GM08714 (cell line): ENCODE measurements around the gene AP5S1.
A peak's percentile ranks its signal among the peaks of the same experiment; 100 is the strongest.

Experiments
- H3K4me3 ChIP-seq: fragments of 200-500 bp; sonication (Bioruptor generic); 2 replicates; pipeline ENCODE4 v1.5.1; 2014; ENCODE audit warnings: mild to moderate bottlenecking, low read length, inconsistent platforms
- ZNF274 ChIP-seq: IDR thresholded peaks from 2 replicates; pipeline ENCODE4 v1.6.1; 2012; ENCODE audit warnings: mild to moderate bottlenecking, low read depth, low read length

The AP5S1 gene

DNA sequence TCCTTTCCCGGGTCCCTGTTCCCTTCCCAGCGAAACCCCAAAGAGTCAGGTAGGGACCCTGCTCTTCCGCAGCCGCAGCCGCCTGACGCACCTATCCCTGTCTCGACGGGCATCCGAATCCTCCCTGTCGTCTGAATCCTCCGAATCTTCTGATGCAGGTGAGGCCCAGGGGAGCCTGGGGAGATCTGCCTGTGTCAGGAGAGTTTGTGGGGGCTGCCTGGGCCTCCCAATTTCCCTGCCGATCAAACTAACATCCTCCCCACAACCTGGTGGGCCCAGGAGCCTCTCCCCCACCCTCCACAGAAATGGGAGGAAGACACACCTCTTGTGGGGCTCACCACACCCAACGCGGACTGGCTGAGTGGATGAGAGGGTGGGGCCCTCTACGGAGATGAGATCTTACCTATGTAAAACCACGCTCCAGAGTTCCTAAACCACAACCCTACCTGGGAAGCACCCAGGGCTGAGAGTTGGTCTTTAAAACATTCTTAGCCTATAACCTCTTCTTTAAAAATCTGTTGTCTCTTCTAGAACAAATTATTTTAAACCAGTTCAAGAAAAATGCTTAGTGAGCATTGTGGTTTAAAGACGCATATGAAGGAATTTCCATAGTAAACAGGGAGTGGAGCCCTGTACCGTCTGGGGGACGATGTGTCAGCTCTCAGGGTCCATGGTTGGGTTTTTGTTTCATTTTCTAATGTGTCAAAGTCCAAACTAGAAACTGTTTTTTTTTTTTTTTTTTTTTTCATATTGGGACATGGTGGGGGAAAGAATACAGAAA is 22.6 kb upstream of the AP5S1 start:
- peak overlapping the region; percentile 82; the same call in 1 of the 2 replicates for H3K4me3 ChIP-seq
- TF ChIP-seq ZNF274, result no peak

GRCh38 chr20:3798373-3798768 is 22.0 kb upstream of the AP5S1 start:
- no peak for TF ChIP-seq ZNF274
- peak overlapping the region; percentile 30; the same call in 1 of the 2 replicates for H3K4me3 ChIP-seq

DNA sequence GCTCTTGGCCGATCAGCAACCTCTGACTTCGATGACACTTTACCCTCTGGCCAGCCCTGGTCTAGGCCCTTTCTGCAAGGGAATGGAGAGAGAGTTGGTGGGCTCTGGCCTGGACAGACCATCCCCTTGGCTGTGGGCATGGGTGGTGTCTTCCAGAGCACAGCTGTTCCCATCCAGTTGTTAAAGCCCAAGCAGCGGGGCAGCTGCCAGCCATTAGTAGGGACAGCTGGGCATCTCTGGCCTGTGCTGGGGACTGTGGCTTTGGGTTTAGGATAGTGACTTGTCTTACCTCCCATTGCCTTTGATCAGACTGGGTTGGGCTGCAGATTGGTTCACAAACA is 21.5 kb upstream of the AP5S1 start:
- no peak for TF ChIP-seq ZNF274
- H3K4me3 ChIP-seq, result no peak overlapping the region; the same call in 1 of the 2 replicates

GRCh38 chr20:3800256-3800877 is 20.0 kb upstream of the AP5S1 start:
- H3K4me3 ChIP-seq, result no peak overlapping the region
- no peak for TF ChIP-seq ZNF274

GRCh38 chr20:3800878-3801260 is 19.5 kb upstream of the AP5S1 start:
- H3K4me3 ChIP-seq, result no peak overlapping the region
- no peak for TF ChIP-seq ZNF274

- no peak overlapping the region for H3K4me3 ChIP-seq
- no peak for TF ChIP-seq ZNF274
Observed at GRCh38 chr20:3801299-3801698, 19.0 kb upstream of the AP5S1 start.

DNA sequence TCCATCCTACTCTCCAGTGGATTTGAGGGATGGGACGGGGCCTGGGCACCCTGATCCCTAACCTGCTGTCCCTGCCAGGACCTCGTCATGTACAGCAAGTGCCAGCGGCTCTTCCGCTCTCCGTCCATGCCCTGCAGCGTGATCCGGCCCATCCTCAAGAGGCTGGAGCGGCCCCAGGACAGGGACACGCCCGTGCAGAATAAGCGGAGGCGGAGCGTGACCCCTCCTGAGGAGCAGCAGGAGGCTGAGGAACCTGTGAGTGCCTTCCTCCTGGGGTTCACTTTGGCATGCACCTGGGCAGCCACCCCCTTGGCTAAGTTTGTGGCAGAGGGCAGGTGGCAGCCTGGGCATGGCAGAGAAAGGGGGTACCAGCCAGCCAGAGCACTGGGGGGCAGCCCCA is 18.5 kb upstream of the AP5S1 start:
- no peak for TF ChIP-seq ZNF274
- H3K4me3 ChIP-seq, result no peak overlapping the region

DNA sequence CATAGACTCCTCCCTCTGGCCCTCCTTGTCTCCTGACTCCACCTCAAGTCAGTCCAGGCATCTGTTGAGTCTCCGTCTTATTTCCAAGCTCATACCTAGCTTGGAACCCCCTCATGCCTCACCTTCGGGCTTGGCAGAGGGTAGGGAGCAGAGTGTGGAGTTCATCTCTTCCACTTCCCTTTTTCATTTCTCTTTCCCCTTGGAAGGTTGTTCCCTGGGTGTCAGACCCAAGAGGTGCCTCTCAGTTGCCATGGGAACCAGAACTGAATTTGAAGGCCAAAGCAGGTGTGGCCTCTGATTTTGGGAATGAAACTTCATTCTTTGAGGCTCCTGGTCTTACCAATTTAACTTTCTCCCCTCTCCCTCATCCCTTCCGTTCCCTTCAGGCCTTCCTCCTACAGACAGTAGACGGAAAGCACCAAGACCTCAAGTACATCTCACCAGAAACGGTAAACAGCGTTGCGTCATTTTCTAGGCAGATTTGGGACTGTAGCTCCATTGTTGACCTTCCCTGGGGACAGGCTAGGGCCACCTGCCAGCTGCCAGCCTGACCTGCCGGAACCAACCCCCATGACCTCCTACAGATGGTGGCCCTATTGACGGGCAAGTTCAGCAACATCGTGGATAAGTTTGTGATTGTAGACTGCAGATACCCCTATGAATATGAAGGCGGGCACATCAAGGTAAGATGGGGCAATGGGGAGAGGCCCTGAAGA is 17.7 kb upstream of the AP5S1 start:
- no peak for TF ChIP-seq ZNF274
- no peak overlapping the region for H3K4me3 ChIP-seq

GRCh38 chr20:3803289-3803688 is 17.1 kb upstream of the AP5S1 start:
- no peak for TF ChIP-seq ZNF274
- no peak overlapping the region for H3K4me3 ChIP-seq

DNA sequence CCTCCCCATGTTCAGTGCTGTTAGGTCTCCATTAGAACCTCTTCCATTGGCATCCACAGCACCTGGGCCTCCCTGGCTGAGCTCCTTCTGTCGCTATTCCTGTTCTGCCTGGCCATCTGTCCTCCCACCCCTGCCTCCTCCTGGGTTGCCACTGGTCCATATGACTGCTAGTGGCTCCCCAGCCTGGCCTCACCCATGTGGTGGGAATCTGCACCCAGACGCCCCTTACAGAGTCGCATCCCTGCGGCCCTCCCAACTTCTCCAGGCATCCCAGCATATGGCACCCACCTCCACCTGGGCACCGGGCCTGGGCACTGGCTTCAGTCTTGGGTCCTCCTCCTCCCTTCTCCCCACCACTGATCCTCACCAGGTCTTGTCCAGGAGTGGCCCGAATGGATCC is 16.5 kb upstream of the AP5S1 start:
- no peak for TF ChIP-seq ZNF274
- no peak overlapping the region for H3K4me3 ChIP-seq

DNA sequence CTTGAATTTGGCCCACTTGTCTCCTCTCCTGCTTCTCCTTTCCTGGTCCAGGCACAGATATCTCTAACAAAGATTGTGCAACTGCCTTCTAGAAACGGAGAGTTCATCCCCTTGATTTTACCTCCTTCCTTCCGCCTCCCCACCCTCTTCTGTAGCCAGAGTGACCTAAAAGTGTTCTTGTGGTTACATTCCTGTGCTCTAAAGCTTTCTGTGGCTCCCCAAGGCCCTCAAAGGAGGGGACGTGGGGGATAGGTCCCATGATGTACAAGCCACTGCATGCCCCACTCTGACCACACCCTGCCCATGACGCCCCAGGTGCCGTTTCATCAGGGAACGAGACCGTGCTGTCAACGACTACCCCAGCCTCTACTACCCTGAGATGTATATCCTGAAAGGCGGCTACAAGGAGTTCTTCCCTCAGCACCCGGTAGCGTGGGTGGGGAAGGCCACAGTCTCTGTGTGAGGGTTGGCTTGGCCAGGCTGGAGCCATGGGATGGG is 16.0 kb upstream of the AP5S1 start:
- H3K4me3 ChIP-seq, result no peak overlapping the region
- no peak for TF ChIP-seq ZNF274

GRCh38 chr20:3804781-3805180 is 15.6 kb upstream of the AP5S1 start:
- TF ChIP-seq ZNF274, result no peak
- no peak overlapping the region for H3K4me3 ChIP-seq

DNA sequence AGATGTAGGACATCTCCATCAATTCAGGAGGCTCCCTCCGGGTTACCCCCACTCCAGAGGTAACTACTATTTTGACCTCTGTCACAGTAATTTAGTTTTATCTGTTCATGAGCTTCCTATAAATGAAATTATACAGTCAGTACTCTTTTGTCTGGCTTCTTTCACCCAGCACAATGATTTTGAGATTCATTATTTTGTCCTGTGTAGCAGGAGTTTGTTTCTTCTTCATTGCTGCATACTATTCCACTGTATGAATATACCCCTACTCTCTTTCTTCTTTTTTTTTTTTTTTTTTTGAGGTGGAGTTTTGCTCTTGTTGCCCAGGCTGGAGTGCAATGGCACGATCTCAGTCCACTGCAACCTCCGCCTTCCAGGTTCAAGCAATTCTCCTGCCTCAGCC is 11.8 kb upstream of the AP5S1 start:
- no peak for TF ChIP-seq ZNF274
- no peak overlapping the region for H3K4me3 ChIP-seq

DNA sequence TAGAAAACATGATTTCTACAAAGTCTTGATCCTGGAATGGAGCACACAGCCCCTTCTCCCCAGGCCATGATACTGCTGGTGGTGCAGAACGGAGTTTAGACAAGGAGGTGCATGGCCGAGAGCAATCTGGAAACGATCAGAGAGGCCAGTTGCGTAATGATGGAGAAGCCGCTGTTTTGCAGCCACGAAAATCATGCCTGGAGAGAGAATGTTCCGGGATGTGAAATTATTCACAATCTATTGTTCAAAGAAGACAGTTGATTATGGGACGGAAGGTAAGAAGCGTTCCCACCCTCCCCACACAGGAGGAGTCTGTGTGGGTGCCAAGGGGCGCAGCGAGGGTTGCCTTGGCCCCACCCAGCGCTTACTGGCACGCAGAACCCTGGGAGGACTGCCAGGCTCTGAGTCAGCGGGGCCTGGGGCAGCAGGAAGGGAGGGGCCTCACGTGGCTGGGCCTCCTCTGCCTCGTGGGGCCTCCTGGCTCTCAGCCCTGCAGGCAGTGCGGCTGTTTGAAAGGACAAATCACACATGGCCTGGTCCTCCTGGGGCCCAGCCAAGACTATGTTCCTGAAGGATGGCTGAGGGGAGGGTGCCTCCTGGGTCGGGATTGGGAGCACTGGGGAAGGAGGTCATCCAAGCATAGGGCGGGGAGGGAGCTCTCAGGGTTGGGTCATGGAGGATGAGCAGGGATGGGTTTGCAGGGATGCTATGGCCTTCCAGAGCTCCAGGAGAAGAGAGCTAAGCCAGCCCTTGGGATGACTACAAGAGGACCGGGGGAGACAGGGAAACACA is 8.7 kb upstream of the AP5S1 start:
- TF ChIP-seq ZNF274, result no peak
- H3K4me3 ChIP-seq, result no peak overlapping the region
